Central memory CD8-positive, alpha-beta T cell (primary cell): ENCODE results near the gene CALML6.

Experiments
- ATAC-seq: fragments of 150-1000 bp; cut with Tn5 transposase; replicated peaks from 2 replicates; pipeline ENCODE4 v1.10.0; 2022; ENCODE audit warnings: mild to moderate bottlenecking, moderate FRiP score, moderate number of reproducible peaks; ENCODE audit not compliant: poor library complexity, severe bottlenecking; ENCODE audit errors: extremely low read depth
- DNase-seq, 2 donors: peaks; one replicate each; pipeline ENCODE4 v3.0.0; 2021; ENCODE audit warnings: low spot score in 2 of 2
- H3K27ac Mint-ChIP-seq: one replicate; pipeline ENCODE4 v1.8.0; 2022; ENCODE audit warnings: low read depth, mild to moderate bottlenecking, moderate library complexity, mixed read lengths
- H3K27me3 Mint-ChIP-seq: one replicate; pipeline ENCODE4 v1.8.0; 2022; ENCODE audit warnings: mixed read lengths
- H3K36me3 Mint-ChIP-seq: one replicate; pipeline ENCODE4 v1.8.0; 2022; ENCODE audit warnings: mild to moderate bottlenecking, moderate library complexity, mixed read lengths; ENCODE audit not compliant: insufficient read depth
- H3K4me1 Mint-ChIP-seq: one replicate; pipeline ENCODE4 v1.8.0; 2022; ENCODE audit warnings: mixed read lengths
- H3K4me3 Mint-ChIP-seq: one replicate; pipeline ENCODE4 v1.8.0; 2022; ENCODE audit warnings: mild to moderate bottlenecking, moderate library complexity, mixed read lengths
- H3K9me3 Mint-ChIP-seq: one replicate; pipeline ENCODE4 v1.8.0; 2022; ENCODE audit warnings: mixed read lengths

Gene CALML6

DNA sequence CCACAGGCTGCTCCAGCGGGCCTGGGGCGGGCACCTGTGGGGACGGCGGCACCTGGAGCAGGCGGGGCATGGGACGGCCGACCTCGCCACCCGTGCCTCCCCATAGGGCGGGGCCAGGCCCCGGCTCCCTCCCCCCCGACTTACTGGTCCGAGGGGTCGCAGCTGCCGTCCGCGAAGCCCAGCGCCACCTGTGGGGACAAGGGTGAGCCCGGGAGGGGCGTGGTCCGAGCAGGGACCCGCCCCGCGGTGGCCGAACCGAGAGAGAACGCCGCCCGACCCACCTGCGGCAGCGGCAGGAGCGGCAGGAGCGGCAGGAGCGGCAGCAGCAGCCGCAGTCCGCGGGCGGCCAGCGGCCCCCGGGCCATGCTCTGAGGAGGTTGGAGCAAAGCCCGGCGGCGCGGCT is 3.8 kb downstream of the CALML6 start, which contains the start of gene TMEM52:
Gene TMEM52, minus strand, starts transcription at position 379 of the 403 bp plus-strand sequence. Its CDS starts 14 bp downstream, at position 365.
- Mint-ChIP-seq H3K4me3 (peak within 1 kb of the TSS; percentile 59), H3K9me3 (no peaks in the 10 kb centered on the region), H3K27ac (peak within 1 kb of the TSS; percentile 49), H3K27me3 (peaks cover 3% of the 10 kb centered on the region), H3K4me1 (no peaks in the 10 kb centered on the region), H3K36me3 (peaks cover 5% of the 10 kb centered on the region)
- peak; percentile 4 for ATAC-seq
- no peak for DNase-seq

DNA sequence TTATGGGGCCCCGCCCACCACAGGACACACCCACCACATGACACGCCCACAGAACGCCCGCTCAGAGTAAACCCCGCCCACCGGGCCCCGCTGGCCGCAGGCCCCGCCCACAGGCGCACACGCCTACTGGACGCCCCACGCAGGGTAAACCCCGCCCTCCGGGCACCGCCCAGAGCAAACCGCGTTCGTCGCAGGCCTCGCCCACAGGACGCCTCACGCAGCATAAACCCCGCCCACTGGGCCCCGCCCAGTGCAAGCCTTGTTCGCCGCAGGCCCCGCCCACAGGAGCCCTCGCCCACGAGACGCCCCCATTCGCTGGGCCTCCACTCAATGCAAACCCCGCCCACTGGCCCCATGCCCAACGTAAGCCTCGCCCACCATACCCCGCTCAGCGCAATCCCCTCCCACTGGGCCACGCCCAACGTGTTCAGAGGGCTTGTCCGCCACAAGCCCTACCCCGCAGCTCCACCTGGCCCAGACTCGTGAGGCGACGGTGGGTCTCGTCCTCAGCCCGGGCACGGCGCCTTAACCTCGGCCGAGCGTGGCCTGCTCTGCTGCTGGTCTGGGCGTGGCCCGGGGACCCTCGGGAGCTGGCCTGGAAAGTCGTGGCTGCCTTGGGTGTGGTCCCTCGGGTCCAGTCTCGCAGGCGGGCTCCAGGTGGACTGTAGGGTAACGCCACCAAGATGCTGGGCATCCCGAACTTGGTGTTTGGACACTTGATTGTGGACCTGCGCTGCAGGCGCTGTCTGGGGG is 4.4 kb downstream of the CALML6 start:
- H3K36me3 Mint-ChIP-seq = peaks cover 5% of the 10 kb centered on the region
- H3K4me3 Mint-ChIP-seq = peak overlapping the region; percentile 59
- peak; percentile 99 for DNase-seq
- no peaks in the 10 kb centered on the region for H3K27me3 Mint-ChIP-seq
- H3K9me3 Mint-ChIP-seq = no peaks in the 10 kb centered on the region
- H3K4me1 Mint-ChIP-seq = no peaks in the 10 kb centered on the region
- peak; percentile 88 for ATAC-seq
- peak overlapping the region; percentile 49 for H3K27ac Mint-ChIP-seq

DNA sequence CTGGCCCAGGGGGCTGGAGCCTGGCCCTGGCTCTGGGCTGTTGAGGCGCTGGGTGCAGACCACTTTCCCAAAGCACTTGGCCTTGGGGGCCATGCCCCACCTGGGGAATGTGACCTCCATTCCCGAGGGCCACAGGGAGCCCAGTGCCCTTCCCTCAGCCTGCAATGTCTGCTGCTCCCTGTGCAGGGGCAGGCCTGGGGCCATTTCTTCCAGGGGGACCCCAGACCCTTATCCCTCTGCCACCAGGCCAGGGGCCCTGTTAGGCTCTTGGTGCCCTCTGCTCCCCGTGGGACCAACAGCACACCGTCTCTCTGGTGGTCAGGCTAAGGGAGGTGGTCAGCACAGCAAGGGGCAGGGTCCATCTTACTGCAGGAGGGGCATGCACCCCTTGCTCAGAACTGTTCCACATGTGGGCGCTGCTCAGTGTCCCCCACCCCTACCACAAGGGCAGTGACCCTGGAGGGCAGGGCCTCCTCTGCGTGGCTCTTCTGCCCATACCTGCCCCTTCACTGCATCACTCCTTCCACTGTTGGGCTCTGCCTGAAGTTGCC is 5.1 kb downstream of the CALML6 start:
- Mint-ChIP-seq H3K4me3 (no peak overlapping the region), H3K27me3 (no peaks in the 10 kb centered on the region), H3K27ac (no peak overlapping the region)

DNA sequence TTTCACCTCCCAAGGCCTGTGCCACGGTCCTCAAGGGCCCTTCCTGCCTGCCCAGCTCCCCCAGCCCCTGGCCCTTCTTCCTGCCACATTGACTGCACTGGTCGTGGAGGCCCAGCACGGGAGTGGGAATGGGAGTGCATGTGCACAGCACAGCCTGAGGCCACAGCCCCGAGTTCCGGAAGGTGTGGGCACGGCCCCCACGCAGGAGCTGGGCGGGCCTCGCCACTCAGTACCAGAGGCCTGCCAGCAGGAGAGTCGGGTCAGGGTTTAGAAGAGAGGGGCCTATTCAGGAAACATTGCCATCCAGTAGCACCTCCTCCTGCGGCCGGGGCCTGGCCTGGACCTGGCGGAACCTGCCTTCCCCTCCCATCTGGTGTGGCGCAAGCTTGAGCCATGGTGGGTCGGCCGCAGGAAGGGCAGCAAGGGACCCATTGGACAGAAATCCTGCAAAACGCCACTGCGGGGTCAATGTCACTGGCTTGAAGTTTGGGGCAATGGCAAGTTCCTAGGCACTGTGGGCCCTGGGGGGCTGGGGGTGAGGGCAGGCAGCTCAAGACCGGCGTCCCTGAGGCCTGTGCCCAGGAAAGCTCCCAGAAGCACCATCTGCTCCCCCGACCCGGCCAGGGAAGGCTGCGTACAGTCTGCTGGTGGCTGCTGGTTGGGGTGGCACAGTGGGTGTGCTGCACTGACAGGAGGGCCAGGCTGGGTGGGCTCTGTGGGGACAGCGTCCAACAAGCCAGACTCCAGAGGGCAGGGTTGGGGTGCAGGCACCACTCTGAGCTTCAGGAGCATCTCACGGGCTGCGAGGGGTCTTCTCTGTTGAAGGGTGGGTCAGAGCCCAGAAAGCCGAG is 5.8 kb downstream of the CALML6 start:
- DNase-seq (no peak), ATAC-seq (no peak)
- Mint-ChIP-seq H3K36me3 (peaks cover 5% of the 10 kb centered on the region), H3K27me3 (no peaks in the 10 kb centered on the region), H3K9me3 (no peaks in the 10 kb centered on the region), H3K27ac (no peak overlapping the region), H3K4me3 (no peak overlapping the region), H3K4me1 (no peaks in the 10 kb centered on the region)

More for the DNA sequence above, 5.1 kb downstream of the CALML6 start:
- DNase-seq (no peak), ATAC-seq (no peak)
- Mint-ChIP-seq H3K36me3 (peaks cover 5% of the 10 kb centered on the region), H3K9me3 (no peaks in the 10 kb centered on the region), H3K4me1 (no peaks in the 10 kb centered on the region)

GRCh38 chr1:1921459-1921862 is 6.4 kb downstream of the CALML6 start:
- Mint-ChIP-seq H3K27me3 (no peaks in the 10 kb centered on the region), H3K36me3 (peaks cover 4% of the 10 kb centered on the region), H3K27ac (no peak overlapping the region), H3K4me3 (no peak overlapping the region), H3K9me3 (no peaks in the 10 kb centered on the region), H3K4me1 (no peaks in the 10 kb centered on the region)
- no peak for DNase-seq
- no peak for ATAC-seq

- no peak for ATAC-seq
- H3K27ac Mint-ChIP-seq = no peak overlapping the region
- no peak for DNase-seq
- H3K27me3 Mint-ChIP-seq = no peaks in the 10 kb centered on the region
- peaks cover 4% of the 10 kb centered on the region for H3K36me3 Mint-ChIP-seq
- H3K4me1 Mint-ChIP-seq = no peaks in the 10 kb centered on the region
- no peaks in the 10 kb centered on the region for H3K9me3 Mint-ChIP-seq
- no peak overlapping the region for H3K4me3 Mint-ChIP-seq
Observed at GRCh38 chr1:1921901-1922701, 7.0 kb downstream of the CALML6 start.

DNA sequence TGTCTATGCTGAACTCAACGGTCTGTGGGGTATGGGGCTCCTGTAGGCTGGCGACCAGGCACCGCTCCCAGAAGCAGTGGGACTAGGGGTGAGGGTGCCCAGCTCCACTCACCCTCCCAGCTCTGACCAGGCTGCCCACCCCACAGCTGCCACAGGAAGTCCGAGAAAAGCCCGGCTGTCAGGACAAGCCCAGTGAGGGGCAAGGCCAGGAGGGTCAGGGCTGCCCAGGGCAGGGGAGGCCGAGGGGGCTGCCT is 7.6 kb downstream of the CALML6 start:
- Mint-ChIP-seq H3K27ac (no peak overlapping the region), H3K4me3 (no peak overlapping the region), H3K9me3 (no peaks in the 10 kb centered on the region), H3K27me3 (no peaks in the 10 kb centered on the region), H3K4me1 (no peaks in the 10 kb centered on the region), H3K36me3 (peaks cover 4% of the 10 kb centered on the region)
- DNase-seq = no peak
- no peak for ATAC-seq

DNA sequence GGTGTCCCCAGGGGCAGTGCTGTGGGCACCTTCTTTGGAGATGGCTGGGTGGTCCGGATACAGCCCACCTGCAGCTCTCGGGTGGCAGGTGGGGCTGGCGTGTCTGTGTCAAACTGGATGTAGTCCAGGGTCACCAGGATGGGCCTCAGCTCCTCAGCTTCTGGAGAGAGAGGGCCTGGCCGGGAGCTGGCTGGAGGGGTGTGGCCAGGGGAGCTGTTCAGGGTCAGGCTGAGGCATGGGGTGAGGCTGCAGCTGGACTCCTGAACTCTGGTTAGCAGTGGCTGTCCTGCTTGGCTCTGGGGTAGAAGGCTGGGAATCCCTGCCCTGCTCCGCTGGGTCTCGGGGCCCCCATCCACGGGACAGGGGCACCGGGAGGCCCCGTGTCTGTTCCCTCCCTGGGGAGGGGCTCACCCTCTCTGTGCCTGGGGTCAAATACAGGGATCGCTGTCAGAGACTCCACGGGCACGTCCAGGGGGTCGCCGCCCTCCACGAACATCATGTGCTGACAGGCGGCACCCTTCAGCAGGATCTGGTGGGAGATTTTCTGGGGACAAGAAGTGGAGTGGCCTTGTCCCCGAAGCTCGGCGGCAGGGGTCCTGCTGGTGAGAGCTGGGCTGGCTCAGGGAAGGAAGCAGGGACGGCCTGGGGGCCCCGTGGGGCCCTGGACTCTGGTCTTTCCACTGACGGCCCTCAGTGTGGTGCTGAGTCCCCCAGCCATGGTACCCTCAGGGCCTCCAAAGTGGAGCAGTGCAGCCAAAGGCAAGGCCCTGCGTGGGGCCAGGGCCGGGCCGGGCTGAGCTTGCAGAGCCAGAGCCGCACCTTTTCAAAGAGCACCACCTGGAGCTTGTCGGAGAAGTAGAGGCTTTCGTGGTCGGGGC is 8.1 kb downstream of the CALML6 start:
- Mint-ChIP-seq H3K27ac (no peak overlapping the region), H3K4me1 (no peaks in the 10 kb centered on the region), H3K36me3 (peaks cover 4% of the 10 kb centered on the region), H3K4me3 (no peak overlapping the region), H3K27me3 (no peaks in the 10 kb centered on the region), H3K9me3 (no peaks in the 10 kb centered on the region)
- DNase-seq = no peak
- no peak for ATAC-seq

- Mint-ChIP-seq H3K36me3 (peaks cover 1% of the 10 kb centered on the region), H3K4me3 (no peak overlapping the region), H3K4me1 (no peaks in the 10 kb centered on the region), H3K9me3 (no peaks in the 10 kb centered on the region), H3K27ac (no peak overlapping the region), H3K27me3 (no peaks in the 10 kb centered on the region)
- DNase-seq = no peak
- ATAC-seq = no peak
Observed at GRCh38 chr1:1924386-1924785, 9.3 kb downstream of the CALML6 start.

DNA sequence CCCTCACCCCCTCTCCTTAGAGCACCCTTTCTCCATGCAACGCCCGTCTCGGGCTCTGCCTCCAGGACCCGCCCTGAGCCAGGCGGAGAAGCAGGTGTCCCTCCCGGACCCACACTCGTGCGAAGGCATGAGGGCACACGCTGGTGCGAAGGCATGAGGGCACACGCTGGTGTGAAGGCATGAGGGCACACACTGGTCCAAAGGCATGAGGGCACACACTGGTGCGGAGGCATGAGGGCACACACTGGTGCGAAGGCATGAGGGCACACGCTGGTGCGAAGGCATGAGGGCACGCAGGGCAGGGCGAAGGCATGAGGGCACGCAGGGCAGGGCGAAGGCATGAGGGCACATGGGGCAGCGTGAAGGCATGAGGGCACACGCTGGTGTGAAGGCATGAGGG is 9.8 kb downstream of the CALML6 start:
- H3K4me3 Mint-ChIP-seq = no peak overlapping the region
- H3K9me3 Mint-ChIP-seq = no peaks in the 10 kb centered on the region
- H3K36me3 Mint-ChIP-seq = no peaks in the 10 kb centered on the region
- no peaks in the 10 kb centered on the region for H3K27me3 Mint-ChIP-seq
- H3K27ac Mint-ChIP-seq = no peak overlapping the region
- no peaks in the 10 kb centered on the region for H3K4me1 Mint-ChIP-seq
- DNase-seq = no peak
- no peak for ATAC-seq

- Mint-ChIP-seq H3K4me1 (no peaks in the 10 kb centered on the region), H3K36me3 (no peaks in the 10 kb centered on the region), H3K27ac (no peak overlapping the region), H3K27me3 (no peaks in the 10 kb centered on the region), H3K4me3 (no peak overlapping the region), H3K9me3 (no peaks in the 10 kb centered on the region)
- ATAC-seq = no peak
- DNase-seq = no peak
Observed at GRCh38 chr1:1925437-1926345, 10.6 kb downstream of the CALML6 start.
